Activated CD8-positive, alpha-beta memory T cell treated with anti-CD3 and anti-CD28 coated beads, Interleukin-2, amount 50 U/mL, for 4 hours (primary cell): ENCODE measurements around the gene SPNS1.
"Not testable (repeated sequence)": the region's sequence is repeated elsewhere in the genome, so short reads cannot be mapped to it uniquely, and the experiment has no call there.

Source experiments
- DNase-seq: peaks from one replicate; pipeline ENCODE4 v3.0.0-alpha.2; 2020

The SPNS1 gene

GRCh38 chr16:28990375-28991040, 15.9 kb downstream of the SPNS1 start:
- DNase-seq: peak; percentile 71

GRCh38 chr16:28991687-28992086, 17.1 kb downstream of the SPNS1 start:
- DNase-seq: no peak

GRCh38 chr16:28992496-28992895, 17.9 kb downstream of the SPNS1 start:
- no peak for DNase-seq

GRCh38 chr16:28998837-28999236, 24.3 kb downstream of the SPNS1 start:
- DNase-seq: no peak

- DNase-seq: no peak
Observed at GRCh38 chr16:28999577-28999976, 25.0 kb downstream of the SPNS1 start.

GRCh38 chr16:29000019-29000418, 25.4 kb downstream of the SPNS1 start:
- no peak for DNase-seq

- not testable (repeated sequence) for DNase-seq
Observed at GRCh38 chr16:29004496-29005139, 30.0 kb downstream of the SPNS1 start.

- peak; percentile 68 for DNase-seq
Observed at GRCh38 chr16:29007730-29008593, 33.4 kb downstream of the SPNS1 start.

GRCh38 chr16:29009050-29009837, 34.7 kb downstream of the SPNS1 start:
- no peak for DNase-seq

GRCh38 chr16:29009838-29010166, 35.2 kb downstream of the SPNS1 start:
- DNase-seq: no peak

GRCh38 chr16:29011112-29011511, 36.5 kb downstream of the SPNS1 start:
- no peak for DNase-seq

- DNase-seq: no peak
Observed at GRCh38 chr16:29011851-29012250, 37.3 kb downstream of the SPNS1 start.

GRCh38 chr16:29012913-29013553, 38.5 kb downstream of the SPNS1 start:
- DNase-seq: no peak

- no peak for DNase-seq
Observed at GRCh38 chr16:29014561-29015069, 40.0 kb downstream of the SPNS1 start.

- DNase-seq: no peak
Observed at GRCh38 chr16:29022196-29022595, 47.6 kb downstream of the SPNS1 start.

GRCh38 chr16:29023279-29024277, 49.0 kb downstream of the SPNS1 start:
- DNase-seq: no peak

GRCh38 chr16:29024278-29024677, 49.7 kb downstream of the SPNS1 start:
- no peak for DNase-seq

- DNase-seq: no peak
Observed at GRCh38 chr16:29025218-29025617, 50.6 kb downstream of the SPNS1 start.

GRCh38 chr16:29025735-29026134, 51.2 kb downstream of the SPNS1 start:
- no peak for DNase-seq

GRCh38 chr16:29028457-29029167, 54.0 kb downstream of the SPNS1 start:
- DNase-seq: no peak
